SK-N-SH (cell line): Measurements from ENCODE around the gene CD163L1. TPM values are rescaled to one million over a fixed set of nuclear protein-coding genes. Genes with fewer than 3 reads are reported as not detected.

ENCODE experiments used
- CTCF ChIA-PET: fragments of 300-600, 350-600 bp; formaldehyde crosslinking; extraction: SDS; loops from one replicate; lab custom pipeline; 2021; lab: Yijun Ruan, JAX
- POLR2A ChIA-PET: fragments of 350-600 bp; sonication (Branson Sonifier 250); formaldehyde crosslinking; extraction: SDS; loops from one replicate; lab custom pipeline; 2020; ENCODE audit warnings: antibody characterized with exemption, inconsistent platforms; lab: Yijun Ruan, JAX
- DNase-seq: peaks from one replicate; pipeline ENCODE4 v3.0.0; 2012
- H2AFZ ChIP-seq: fragments of 200-600 bp; sonication (generic); 2 replicates; pipeline ENCODE4 v1.8.1; 2016; ENCODE audit warnings: antibody characterized with exemption, mild to moderate bottlenecking, low read depth
- H3F3A ChIP-seq: fragments of 200-600 bp; sonication (generic); replicated peaks from 2 replicates; pipeline ENCODE3; 2016; ENCODE audit warnings: antibody characterized with exemption, mild to moderate bottlenecking; ENCODE audit not compliant: insufficient read depth
- H3K27ac ChIP-seq, 2 experiments: fragments of 200-500 bp in 1 of 2; fragments of 200-600 bp in 1 of 2; sonication (Bioruptor generic) in 1 of 2; sonication (generic), shearing (Covaris generic) in 1 of 2; 2 replicates each; pipeline versions ENCODE4 v1.5.1 to v1.6.1; 2014 to 2016; ENCODE audit warnings: low read depth in 2 of 2, inconsistent platforms in 1 of 2, low read length in 1 of 2, mild to moderate bottlenecking in 1 of 2, mixed read lengths in 1 of 2
- H3K27me3 ChIP-seq: fragments of 200-600 bp; sonication (generic), shearing (Covaris generic); 2 replicates; pipeline ENCODE4 v1.6.1; 2016; ENCODE audit warnings: mixed run types; ENCODE audit not compliant: insufficient read depth
- H3K36me3 ChIP-seq, 2 experiments: fragments of 200-500 bp in 1 of 2; fragments of 200-600 bp in 1 of 2; sonication (Bioruptor generic) in 1 of 2; sonication (generic) in 1 of 2; replicated peaks in 1 of 2; 2 replicates each; pipeline versions ENCODE3 to v1.5.1; 2014 to 2016; ENCODE audit warnings: low read length in 1 of 2, mild to moderate bottlenecking in 1 of 2; ENCODE audit not compliant: insufficient read depth in 2 of 2, control insufficient read depth in 1 of 2
- H3K4me1 ChIP-seq, 2 experiments: fragments of 200-500 bp in 1 of 2; fragments of 200-600 bp in 1 of 2; sonication (Bioruptor generic) in 1 of 2; sonication (generic), shearing (Covaris generic) in 1 of 2; 2 replicates each; pipeline versions ENCODE4 v1.5.1 to v1.6.1; 2014 to 2016; ENCODE audit warnings: low read depth in 1 of 2, low read length in 1 of 2, mixed run types in 1 of 2; ENCODE audit not compliant: insufficient read depth in 2 of 2, control insufficient read depth in 1 of 2
- H3K4me2 ChIP-seq: fragments of 200-600 bp; sonication (generic), shearing (Covaris generic); 2 replicates; pipeline ENCODE4 v1.6.1; 2017; ENCODE audit warnings: mixed run types
- H3K4me3 ChIP-seq, 2 experiments: fragments of 200-500 bp in 1 of 2; fragments of 200-600 bp in 1 of 2; sonication (Bioruptor generic) in 1 of 2; sonication (generic), shearing (Covaris generic) in 1 of 2; 2 replicates each; pipeline versions ENCODE4 v1.5.1 to v1.8.1; 2014 to 2016; ENCODE audit warnings: low read depth in 2 of 2, inconsistent platforms in 1 of 2, low read length in 1 of 2, mild to moderate bottlenecking in 1 of 2, mixed read lengths in 1 of 2, moderate library complexity in 1 of 2
- H3K79me2 ChIP-seq: fragments of 200-600 bp; sonication (generic); 2 replicates; pipeline ENCODE4 v1.8.1; 2017; ENCODE audit warnings: mild to moderate bottlenecking; ENCODE audit not compliant: insufficient read depth
- H3K9ac ChIP-seq: fragments of 200-600 bp; sonication (generic); 2 replicates; pipeline ENCODE4 v1.6.1; 2017; ENCODE audit warnings: mixed run types
- H3K9me2 ChIP-seq: fragments of 200-600 bp; sonication (generic); 2 replicates; pipeline ENCODE4 v1.6.1; 2017; ENCODE audit warnings: mixed run types
- H3K9me3 ChIP-seq: fragments of 200-600 bp; sonication (generic); 2 replicates; pipeline ENCODE4 v1.6.1; 2017; ENCODE audit warnings: mixed run types, mild to moderate bottlenecking, moderate library complexity
- H4K20me1 ChIP-seq: fragments of 200-600 bp; sonication (generic); 2 replicates; pipeline ENCODE4 v1.6.1; 2017; ENCODE audit warnings: mild to moderate bottlenecking, mixed run types; ENCODE audit not compliant: insufficient read depth
- CHD2 ChIP-seq: fragments of 150-350 bp; IDR thresholded peaks from 2 replicates; pipeline ENCODE4 v1.6.1; 2018; ENCODE audit warnings: low read length; ENCODE audit not compliant: partially characterized antibody
- EP300 ChIP-seq, 2 experiments: IDR thresholded peaks; 2 replicates each; pipeline versions ENCODE4 v1.4.0 to v1.6.1; 2012; ENCODE audit warnings: borderline replicate concordance in 1 of 2, low read depth in 1 of 2, low read length in 1 of 2
- FOXJ3 ChIP-seq: sonication (generic); formaldehyde crosslinking; IDR thresholded peaks from 2 replicates; pipeline ENCODE4 v1.5.1; 2020; ENCODE audit warnings: mild to moderate bottlenecking, missing genetic modification reagents
- GABPA ChIP-seq: IDR thresholded peaks from 2 replicates; pipeline ENCODE4 v1.4.0; 2012; ENCODE audit warnings: low read depth, mild to moderate bottlenecking
- GATA2 ChIP-seq: sonication (generic); formaldehyde crosslinking; IDR thresholded peaks from 2 replicates; pipeline ENCODE4 v1.5.0; 2020; ENCODE audit warnings: mild to moderate bottlenecking, missing genetic modification reagents
- JUND ChIP-seq: IDR thresholded peaks from 2 replicates; pipeline ENCODE4 v1.4.0; 2012
- MEF2A ChIP-seq: IDR thresholded peaks from 2 replicates; pipeline ENCODE4 v1.4.0; 2012; ENCODE audit warnings: low read depth, borderline replicate concordance
- MXI1 ChIP-seq: IDR thresholded peaks from 2 replicates; pipeline ENCODE4 v1.6.1; 2012; ENCODE audit warnings: mild to moderate bottlenecking, low read depth, low read length, improper control_type of control experiment
- NFIC ChIP-seq: IDR thresholded peaks from 2 replicates; pipeline ENCODE4 v1.4.0; 2012; ENCODE audit warnings: borderline replicate concordance
- RAD21 ChIP-seq: IDR thresholded peaks from 2 replicates; pipeline ENCODE4 v1.6.1; 2012; ENCODE audit warnings: mild to moderate bottlenecking, low read length
- RCOR1 ChIP-seq: fragments of 150-350 bp; IDR thresholded peaks from 2 replicates; pipeline ENCODE4 v1.6.1; 2017; ENCODE audit warnings: antibody characterized with exemption, low read length
- SIN3A ChIP-seq: IDR thresholded peaks from 2 replicates; pipeline ENCODE4 v1.6.1; 2012; ENCODE audit warnings: low read depth, mild to moderate bottlenecking, low read length, moderate library complexity, borderline replicate concordance
- TAF1 ChIP-seq: IDR thresholded peaks from 2 replicates; pipeline ENCODE4 v1.6.1; 2012; ENCODE audit warnings: low read depth, mild to moderate bottlenecking, low read length, moderate library complexity, borderline replicate concordance
- TCF12 ChIP-seq: IDR thresholded peaks from 2 replicates; pipeline ENCODE4 v1.4.0; 2012
- YY1 ChIP-seq: IDR thresholded peaks from 2 replicates; pipeline ENCODE4 v1.4.0; 2012; ENCODE audit warnings: low read depth, mild to moderate bottlenecking
- WGBS: methylation state at CpG from one replicate; pipeline ENCODE4 v1.1.6; 2017; ENCODE audit warnings: low lambda C conversion rate; 5-methylcytosine and 5-hydroxymethylcytosine counted together
- polyA plus RNA-seq, 3 experiments: library from polyadenylated mRNA; depleted of rRNA; stranded (reverse); fragments of >200 nt; gene quantifications; 2 replicates each; pipeline ENCODE4 v1.2.3, GENCODE V29; 2012
- TF ChIP-seq, protein P1 (sequence below): IDR thresholded peaks from 2 replicates; pipeline ENCODE4; 2012
- TF ChIP-seq, protein P2 (sequence below): fragments of 150-350 bp; IDR thresholded peaks from 2 replicates; pipeline ENCODE4 v1.6.1; 2017; ENCODE audit warnings: antibody characterized with exemption, low read length, low read depth, borderline replicate concordance
- TF ChIP-seq, protein P3 (sequence below): IDR thresholded peaks from 2 replicates; pipeline ENCODE4 v1.4.0; 2012; ENCODE audit warnings: low read depth, borderline replicate concordance
- TF ChIP-seq, protein P4 (sequence below): IDR thresholded peaks from 2 replicates; pipeline ENCODE4 v1.6.1; 2012; ENCODE audit warnings: mild to moderate bottlenecking, low read depth, low read length, moderate library complexity

CD163L1 gene
- polyA plus RNA-seq, 1 of the 3 experiments (the other 2 are of a cell fraction) = 0.25 TPM

DNA sequence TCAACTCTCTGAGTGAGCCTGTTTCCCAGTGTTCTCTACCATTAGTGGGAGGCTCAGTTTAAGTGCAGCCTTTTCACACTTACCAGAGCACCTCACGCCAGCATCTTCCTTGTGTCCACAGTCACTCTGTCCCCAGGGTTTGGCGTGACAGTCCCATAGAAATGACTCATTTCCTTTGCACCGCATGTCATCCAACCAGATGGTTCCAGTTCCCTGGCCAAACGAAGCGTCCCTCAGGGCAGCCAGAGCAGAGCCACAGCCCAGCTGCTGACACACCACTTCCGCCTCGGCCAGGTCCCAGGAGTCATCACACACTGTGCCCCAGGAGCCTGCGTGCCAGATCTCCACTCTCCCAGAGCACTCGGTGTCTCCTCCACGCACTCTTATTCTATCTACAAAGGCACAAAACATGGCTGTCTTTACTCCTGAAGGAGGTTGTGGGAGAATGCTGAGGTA lies 74.7 kb downstream of the CD163L1 start:
- Histone ChIP-seq H3K9ac (no peak overlapping the region), H2AFZ (peak overlapping the region; percentile 87), H3K27ac (peak overlapping the region in 1 of 2 experiments; percentile 39; a peak in 1 of 4 replicates), H3K4me1 (peaks cover 0 to 6% of the 10 kb centered on the region in 2 experiments; a peak in 1 of 4 replicates), H3K79me2 (no peaks in the 10 kb centered on the region), H3K4me2 (peak overlapping the region; percentile 23; the same call in 1 of the 2 replicates), H3F3A (peaks cover 3% of the 10 kb centered on the region), H3K9me3 (no peaks in the 10 kb centered on the region; the same call in 1 of the 2 replicates), H3K27me3 (no peaks in the 10 kb centered on the region), H3K4me3 (peak overlapping the region in 1 of 2 experiments; percentile 43; a peak in 2 of 4 replicates), H3K9me2 (no peaks in the 10 kb centered on the region), H4K20me1 (no peaks in the 10 kb centered on the region), H3K36me3 (peaks cover 0 to 3% of the 10 kb centered on the region in 2 experiments)
- DNase-seq = peak; percentile 76
- TF ChIP-seq GABPA (peak; percentile 26; the same call in 1 of the 2 replicates), CHD2 (peak; percentile 18), TAF1 (no peak), TCF12 (no peak), RAD21 (no peak), MXI1 (peak; percentile 90), EP300 (IDR thresholded peaks at IDR 0.05; ENCODE audit: borderline replicate concordance in 1 of 2, low read depth in 1 of 2, low read length in 1 of 2) (peak in 1 of 2 experiments; percentile 46; a peak in 2 of 4 replicates)
- TF ChIP-seq, protein P1, sequence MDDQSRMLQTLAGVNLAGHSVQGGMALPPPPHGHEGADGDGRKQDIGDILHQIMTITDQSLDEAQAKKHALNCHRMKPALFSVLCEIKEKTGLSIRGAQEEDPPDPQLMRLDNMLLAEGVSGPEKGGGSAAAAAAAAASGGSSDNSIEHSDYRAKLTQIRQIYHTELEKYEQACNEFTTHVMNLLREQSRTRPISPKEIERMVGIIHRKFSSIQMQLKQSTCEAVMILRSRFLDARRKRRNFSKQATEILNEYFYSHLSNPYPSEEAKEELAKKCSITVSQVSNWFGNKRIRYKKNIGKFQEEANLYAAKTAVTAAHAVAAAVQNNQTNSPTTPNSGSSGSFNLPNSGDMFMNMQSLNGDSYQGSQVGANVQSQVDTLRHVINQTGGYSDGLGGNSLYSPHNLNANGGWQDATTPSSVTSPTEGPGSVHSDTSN = no peak
- POLR2A ChIA-PET = interaction anchor here (0.6 kb wide), 1 partner anchor 635 kb away, joined by 3 read pairs; no protein-coding TSS in a partner anchor
- CTCF ChIA-PET = no interaction called here
- WGBS = 16% methylated on average over 9 of the region's 10 CpGs

DNA sequence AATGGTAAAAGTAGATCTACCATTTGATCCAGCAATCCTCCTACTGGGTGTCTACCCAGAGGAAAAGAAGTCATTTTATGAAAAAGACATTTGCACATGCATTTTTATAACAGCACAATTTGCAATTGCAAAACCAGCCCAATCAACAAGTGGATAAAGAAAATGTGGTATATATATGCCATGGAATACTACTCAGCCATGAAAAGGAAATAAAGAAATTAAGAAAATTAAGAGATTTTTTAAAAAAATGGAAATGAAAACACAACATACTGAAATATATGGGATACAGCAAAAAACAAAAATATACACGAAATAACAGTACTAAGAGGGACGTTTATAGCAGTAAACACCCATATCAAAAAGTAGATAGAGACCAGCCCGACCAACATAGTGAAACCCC lies 81.2 kb downstream of the CD163L1 start:
- Histone ChIP-seq H3K36me3 (no peaks in the 10 kb centered on the region), H3K27me3 (no peaks in the 10 kb centered on the region), H3K9ac (no peak overlapping the region), H3F3A (peaks cover 3% of the 10 kb centered on the region), H2AFZ (no peak overlapping the region), H3K9me2 (no peaks in the 10 kb centered on the region), H3K4me1 (no peaks in the 10 kb centered on the region), H4K20me1 (no peaks in the 10 kb centered on the region), H3K4me2 (no peak overlapping the region), H3K4me3 (no peak overlapping the region), H3K9me3 (no peaks in the 10 kb centered on the region), H3K79me2 (no peaks in the 10 kb centered on the region), H3K27ac (no peak overlapping the region)
- ChIA-PET CTCF (no interaction called here), POLR2A (no interaction called here)
- DNase-seq = no peak
- 21% methylated on average over 3 of the region's 3 CpGs for WGBS
- TF ChIP-seq GATA2 (CRISPR knock-in tag) (no peak), CHD2 (no peak), FOXJ3 (CRISPR knock-in tag) (no peak), MEF2A (no peak), EP300 (IDR thresholded peaks at IDR 0.05; ENCODE audit: borderline replicate concordance in 1 of 2, low read depth in 1 of 2, low read length in 1 of 2) (no peak), SIN3A (no peak), NFIC (no peak), JUND (no peak), YY1 (no peak), RCOR1 (no peak)
- TF ChIP-seq, protein P2, sequence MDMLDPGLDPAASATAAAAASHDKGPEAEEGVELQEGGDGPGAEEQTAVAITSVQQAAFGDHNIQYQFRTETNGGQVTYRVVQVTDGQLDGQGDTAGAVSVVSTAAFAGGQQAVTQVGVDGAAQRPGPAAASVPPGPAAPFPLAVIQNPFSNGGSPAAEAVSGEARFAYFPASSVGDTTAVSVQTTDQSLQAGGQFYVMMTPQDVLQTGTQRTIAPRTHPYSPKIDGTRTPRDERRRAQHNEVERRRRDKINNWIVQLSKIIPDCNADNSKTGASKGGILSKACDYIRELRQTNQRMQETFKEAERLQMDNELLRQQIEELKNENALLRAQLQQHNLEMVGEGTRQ = no peak
- TF ChIP-seq, protein P3, sequence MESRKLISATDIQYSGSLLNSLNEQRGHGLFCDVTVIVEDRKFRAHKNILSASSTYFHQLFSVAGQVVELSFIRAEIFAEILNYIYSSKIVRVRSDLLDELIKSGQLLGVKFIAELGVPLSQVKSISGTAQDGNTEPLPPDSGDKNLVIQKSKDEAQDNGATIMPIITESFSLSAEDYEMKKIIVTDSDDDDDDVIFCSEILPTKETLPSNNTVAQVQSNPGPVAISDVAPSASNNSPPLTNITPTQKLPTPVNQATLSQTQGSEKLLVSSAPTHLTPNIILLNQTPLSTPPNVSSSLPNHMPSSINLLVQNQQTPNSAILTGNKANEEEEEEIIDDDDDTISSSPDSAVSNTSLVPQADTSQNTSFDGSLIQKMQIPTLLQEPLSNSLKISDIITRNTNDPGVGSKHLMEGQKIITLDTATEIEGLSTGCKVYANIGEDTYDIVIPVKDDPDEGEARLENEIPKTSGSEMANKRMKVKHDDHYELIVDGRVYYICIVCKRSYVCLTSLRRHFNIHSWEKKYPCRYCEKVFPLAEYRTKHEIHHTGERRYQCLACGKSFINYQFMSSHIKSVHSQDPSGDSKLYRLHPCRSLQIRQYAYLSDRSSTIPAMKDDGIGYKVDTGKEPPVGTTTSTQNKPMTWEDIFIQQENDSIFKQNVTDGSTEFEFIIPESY = no peak
- TF ChIP-seq, protein P1 = no peak
- TF ChIP-seq, protein P4, sequence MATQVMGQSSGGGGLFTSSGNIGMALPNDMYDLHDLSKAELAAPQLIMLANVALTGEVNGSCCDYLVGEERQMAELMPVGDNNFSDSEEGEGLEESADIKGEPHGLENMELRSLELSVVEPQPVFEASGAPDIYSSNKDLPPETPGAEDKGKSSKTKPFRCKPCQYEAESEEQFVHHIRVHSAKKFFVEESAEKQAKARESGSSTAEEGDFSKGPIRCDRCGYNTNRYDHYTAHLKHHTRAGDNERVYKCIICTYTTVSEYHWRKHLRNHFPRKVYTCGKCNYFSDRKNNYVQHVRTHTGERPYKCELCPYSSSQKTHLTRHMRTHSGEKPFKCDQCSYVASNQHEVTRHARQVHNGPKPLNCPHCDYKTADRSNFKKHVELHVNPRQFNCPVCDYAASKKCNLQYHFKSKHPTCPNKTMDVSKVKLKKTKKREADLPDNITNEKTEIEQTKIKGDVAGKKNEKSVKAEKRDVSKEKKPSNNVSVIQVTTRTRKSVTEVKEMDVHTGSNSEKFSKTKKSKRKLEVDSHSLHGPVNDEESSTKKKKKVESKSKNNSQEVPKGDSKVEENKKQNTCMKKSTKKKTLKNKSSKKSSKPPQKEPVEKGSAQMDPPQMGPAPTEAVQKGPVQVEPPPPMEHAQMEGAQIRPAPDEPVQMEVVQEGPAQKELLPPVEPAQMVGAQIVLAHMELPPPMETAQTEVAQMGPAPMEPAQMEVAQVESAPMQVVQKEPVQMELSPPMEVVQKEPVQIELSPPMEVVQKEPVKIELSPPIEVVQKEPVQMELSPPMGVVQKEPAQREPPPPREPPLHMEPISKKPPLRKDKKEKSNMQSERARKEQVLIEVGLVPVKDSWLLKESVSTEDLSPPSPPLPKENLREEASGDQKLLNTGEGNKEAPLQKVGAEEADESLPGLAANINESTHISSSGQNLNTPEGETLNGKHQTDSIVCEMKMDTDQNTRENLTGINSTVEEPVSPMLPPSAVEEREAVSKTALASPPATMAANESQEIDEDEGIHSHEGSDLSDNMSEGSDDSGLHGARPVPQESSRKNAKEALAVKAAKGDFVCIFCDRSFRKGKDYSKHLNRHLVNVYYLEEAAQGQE = no peak
